ENCODE data around the gene PRKCQ.

Gene PRKCQ

DNA sequence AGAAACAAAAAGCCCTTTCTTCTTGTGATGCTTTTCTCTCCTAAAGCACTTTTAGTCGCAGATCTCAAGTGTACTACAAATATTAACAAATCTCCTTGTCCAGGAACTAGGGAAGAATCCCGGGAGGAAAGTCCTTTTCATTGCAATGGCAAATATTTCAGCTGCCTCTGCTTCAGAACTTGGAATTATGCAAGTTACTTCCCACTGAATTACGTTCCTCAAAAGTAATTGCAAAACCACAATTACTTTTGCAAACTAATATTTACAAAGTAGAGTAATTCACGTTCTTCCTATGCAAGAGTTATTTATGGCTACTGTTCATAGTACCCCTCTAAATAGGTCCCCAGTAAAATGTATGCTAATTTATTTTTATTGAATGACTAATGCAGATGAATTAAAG lies 14.5 kb downstream of the PRKCQ start:
- no peak for DNase-seq

DNA sequence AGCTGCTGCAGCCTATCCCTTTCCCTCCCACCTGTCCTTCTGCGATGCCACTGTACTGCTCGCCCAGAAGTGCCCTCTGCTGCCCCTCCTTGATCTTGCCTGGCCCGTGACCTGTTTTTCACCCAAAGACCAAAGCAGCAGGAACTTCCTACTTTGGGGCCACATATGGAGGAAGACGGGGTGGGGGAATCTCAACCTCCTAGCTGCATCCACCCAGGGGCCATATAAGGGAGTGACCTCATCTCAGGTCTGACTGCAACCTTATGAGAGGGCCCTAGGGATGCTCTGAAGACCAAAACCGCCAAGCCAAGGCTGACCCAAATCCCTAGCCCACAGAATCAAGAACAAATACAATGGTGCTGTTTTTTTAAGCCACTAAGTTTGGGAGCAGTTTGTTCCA lies 15.7 kb downstream of the PRKCQ start:
- DNase-seq: no peak

DNA sequence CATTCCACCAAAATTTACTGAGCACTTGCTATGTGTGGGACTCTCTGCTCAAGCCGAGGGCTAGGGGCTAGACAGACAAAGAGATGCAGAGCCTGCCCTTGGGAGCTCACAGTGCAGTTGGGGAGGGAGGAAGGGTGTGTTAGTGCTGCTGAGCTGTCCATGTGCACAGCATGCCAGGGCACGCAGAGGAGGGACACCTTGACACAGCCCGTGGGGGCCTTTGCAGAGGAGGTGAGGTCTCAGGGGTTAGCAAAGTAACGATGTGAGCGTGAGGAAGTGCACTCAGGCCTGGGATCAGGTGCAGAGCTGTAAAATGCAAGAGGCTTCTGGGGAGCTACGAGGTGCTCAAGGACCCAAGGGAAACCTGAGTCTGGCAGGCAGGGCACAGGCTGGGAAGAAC lies 16.3 kb downstream of the PRKCQ start:
- DNase-seq: no peak

DNA sequence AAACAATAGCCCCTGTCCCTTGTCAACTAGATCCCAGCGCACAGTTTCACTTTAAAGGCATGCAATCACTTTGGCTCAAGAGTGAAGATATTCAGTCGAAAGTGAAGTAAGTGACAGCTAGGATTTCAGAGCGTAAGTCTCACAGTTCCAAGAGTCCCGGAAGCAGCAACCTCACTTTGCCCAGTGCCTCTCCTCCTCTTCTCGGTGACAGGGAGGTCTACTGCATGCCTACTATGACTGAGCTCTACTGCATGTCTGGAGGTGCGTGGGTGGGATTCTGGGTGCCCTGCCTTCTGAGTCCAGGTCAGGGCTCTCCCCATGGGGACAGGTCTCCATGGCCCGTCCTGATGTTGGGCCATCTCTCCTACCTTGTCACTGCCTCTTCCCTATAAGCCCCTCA lies 17.0 kb downstream of the PRKCQ start:
- DNase-seq: no peak

DNA sequence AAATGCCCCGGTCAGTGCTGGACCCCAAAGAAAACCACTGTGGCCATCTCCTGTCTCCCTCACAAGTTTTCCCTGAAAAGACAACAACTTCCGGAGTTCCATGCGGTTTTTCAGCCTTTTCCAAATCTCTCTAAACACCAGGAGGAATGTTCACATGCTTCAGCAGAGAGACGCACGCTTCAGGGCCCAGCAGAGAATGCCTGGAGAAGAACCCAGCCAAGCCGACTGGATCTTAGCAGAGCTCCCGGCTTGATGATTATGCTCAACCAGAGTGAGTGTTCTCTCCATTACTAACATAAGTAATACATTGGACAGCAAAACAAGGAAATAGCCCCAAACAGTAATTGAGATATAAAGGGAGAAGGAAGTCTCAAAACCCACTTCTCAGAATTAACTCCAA lies 17.9 kb downstream of the PRKCQ start:
- no peak for DNase-seq

DNA sequence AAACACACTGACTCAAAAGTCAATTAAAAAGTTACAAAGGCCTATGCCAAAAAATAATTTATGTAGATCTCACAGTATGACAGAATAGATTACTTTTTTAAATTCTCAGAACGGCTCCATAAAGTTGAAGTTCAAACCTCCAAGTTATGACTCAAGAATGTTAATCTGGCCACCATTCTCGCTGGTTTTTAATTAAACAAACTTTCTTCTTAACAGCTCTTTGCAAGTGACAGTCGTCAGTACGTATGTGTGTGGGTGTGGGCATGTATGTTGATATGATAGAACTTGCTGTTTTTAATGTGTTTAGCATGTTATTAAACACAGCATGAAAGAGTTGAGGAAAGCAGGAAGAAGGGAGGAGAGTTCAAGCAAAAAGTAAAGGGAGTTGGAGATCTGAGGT lies 18.5 kb downstream of the PRKCQ start:
- no peak for DNase-seq

DNA sequence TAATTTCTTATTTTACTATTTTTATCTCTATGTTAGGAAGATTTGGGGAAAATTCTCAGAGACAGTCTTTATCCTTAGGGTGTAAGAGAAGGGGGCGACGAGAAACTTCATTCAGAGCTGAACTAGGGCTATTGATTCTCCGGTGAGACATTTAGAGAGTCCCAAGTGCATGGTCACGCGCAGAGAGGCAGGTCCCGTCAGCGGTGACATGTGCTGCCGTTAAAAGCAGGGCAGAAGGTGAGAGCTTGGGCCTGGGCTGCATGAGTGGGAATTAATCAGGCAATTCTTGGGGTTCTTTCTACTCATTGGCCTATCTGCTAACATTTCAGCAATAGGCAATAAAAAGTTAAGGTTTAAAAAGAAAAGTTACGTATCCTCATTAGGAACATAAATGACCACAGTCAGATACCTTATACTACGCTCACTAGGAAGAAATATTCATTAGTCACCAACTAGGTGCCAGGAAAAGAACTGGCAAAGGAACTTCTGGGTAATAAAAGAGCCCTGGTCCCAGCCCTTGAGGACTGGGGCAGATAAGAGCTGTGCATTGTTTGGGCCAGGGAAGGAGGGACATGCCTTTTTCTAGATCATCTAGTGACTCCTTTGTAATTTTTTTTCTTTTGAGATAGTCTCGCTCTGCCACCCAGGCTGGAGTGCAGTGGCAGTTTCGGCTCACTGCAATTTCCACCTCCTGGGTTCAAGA lies 21.2 kb downstream of the PRKCQ start:
- DNase-seq: no peak

DNA sequence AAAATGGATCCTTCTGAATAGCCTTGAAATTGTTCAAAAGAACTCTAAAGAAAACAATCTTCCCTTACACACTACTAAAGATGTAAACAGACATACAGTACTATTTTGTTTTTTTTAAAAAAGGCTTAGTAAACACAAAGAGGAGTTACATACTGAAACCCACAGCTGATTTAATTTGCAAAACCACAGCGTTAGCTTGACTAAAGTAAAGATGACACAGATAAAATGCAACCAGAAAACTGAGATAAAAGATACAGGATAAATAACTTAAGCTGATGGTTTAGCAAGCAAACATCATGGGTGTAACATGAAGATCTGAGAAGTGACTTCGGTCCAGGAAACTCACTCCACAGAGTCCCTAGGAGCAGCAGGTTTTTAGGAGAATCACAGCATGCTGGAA lies 21.8 kb downstream of the PRKCQ start:
- no peak for DNase-seq

DNA sequence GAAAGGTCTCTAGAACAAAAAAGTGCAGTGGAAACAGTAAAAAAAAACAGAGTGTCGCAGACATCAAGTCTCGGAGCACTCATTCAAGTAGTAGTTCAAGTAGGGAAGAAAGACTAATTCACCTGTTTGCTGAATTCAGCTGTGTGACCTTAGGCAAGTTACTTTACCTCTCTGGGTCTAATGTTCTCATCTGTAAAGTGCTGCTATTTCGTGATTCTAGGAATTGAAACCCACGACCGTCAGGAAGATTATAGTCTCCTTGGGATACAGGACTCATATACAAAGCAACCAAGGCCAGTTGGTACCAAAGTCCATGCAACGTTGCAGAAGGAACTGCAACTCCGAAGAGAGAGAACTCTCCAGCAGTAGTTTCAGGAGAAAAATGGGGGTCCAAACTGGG lies 26.1 kb downstream of the PRKCQ start:
- DNase-seq: no peak

DNA sequence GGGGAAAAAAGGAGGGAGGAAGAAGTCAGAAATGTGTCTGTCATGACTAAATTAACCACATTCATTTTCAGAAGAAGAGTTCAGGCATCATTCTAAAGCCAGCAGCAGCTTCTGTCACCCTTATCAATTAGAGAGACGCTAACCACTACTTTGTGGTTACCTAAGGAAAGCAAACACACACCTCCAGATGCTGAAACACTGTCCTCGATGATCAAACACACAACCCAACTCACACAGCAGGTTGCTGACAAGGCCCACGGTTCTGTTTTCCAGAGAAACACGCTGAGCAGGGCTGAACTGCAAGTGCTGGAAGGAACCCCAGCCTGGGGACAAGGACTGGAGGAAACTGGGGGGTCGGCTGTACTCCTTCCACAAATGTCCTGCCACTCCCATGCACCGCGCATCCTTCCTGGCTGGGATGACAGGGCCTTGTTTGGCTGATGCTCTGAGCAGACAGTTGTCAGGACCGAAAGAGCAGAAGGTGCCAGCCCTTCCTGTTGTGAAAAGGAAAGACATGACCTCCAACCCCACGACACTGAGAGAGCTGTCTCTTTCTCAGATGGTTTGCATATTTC lies 36.6 kb downstream of the PRKCQ start:
- DNase-seq: no peak

DNA sequence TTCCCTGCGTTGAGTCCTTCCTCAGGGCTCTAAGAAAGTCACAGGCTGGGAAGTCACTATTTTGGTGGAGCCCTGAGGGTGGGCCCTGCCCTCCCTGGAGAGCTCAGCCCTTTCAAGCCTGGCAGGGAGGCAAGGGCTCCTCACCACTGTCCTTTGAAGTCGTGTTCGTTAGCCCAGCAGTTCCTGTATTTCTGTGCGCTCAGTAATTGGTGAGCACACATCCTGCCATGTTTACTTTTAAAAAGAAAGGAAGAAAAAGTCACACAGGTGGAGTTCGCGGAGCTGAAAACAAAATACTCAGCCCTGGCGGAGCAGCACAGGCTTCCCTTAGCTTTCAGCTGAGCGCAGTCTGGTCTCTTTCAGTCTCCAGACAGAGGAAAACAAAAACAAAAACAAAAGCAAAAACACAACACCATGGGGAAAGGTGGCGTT lies 37.1 kb downstream of the PRKCQ start:
- DNase-seq: no peak

DNA sequence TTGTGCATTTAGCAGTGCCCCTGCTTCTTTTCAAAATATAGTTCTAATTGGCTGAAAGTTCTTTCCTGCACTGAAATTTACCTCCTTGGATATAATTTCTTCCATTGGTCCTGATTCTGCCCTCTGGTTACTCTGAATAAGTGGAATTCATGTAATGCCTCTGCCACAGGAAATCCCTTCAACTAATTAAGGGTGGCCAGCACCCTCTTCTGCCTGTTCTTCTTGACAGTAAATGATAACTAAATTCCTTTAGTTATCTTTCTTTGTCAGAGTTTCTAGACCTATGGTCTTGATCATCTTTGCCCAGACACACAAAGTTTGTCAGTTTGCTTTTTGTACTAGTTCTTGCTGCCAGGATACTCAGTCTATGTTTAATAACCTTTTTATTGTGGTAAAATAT lies 40.2 kb downstream of the PRKCQ start:
- DNase-seq: no peak

DNA sequence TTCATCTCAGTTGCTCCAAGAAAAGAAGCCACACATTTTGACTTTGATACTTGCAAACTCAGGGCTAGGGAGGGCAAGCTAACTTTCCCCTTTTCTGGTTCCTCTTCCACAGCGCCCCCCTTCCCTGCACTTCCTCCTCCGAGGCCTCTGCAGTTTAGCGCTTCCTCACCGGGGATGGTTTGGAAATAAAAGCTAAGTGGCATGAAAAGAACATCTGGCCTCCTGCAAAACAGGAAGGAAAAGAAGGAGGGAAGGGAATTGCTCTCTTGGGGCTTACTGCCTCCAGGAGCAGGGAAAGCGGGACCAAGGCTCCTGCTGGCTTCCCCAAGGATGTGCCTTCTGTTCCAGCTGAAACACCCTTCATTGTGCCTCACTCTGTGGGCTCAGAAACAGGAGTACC lies 42.3 kb downstream of the PRKCQ start:
- no peak for DNase-seq

DNA sequence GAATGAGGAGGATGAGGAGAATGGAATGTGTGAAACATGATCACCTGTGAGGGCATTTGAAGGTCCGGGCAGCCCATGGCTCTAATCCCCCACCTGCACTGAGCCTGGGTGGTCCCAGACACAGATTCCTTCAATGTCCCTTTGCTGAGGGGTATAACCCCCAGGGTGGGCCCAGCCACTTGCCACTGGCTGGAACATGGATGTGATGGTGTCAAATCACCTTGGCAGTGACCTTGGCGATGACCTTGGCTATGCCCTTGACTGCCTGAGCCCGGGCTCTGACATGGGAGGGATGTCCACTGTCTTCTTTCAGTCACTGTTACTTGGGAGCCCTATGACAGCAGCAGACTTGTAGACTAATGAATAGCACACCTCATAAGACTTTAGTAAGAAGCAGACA lies 44.0 kb downstream of the PRKCQ start:
- no peak for DNase-seq

DNA sequence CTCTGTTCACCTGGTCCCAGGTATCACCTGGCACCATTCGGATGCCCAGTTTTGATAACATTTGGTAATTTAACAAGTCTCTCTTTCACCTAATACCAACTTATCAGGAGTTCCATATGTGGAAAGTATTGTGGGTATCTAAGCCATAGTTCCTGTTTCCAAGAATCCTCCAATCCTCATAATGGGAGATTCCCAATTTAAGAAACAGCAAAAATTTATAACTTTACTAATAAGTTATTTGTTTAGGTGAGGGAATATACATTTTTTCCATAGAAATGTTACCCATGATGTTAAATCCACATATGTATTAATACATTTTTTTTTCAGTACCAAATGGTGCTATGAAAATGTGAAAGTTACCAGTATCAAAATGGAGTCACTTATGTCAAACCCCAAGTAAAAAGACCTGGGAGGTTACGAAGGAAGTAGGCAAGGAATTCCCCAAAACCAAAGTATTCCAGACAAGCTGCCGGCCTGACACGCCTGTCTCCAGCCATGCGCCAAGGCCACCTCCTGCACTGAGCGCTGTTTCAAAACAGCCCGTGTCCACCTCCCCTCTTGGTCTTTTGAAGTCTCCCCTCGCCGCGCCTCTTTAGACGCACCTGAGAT lies 44.8 kb downstream of the PRKCQ start:
- no peak for DNase-seq

DNA sequence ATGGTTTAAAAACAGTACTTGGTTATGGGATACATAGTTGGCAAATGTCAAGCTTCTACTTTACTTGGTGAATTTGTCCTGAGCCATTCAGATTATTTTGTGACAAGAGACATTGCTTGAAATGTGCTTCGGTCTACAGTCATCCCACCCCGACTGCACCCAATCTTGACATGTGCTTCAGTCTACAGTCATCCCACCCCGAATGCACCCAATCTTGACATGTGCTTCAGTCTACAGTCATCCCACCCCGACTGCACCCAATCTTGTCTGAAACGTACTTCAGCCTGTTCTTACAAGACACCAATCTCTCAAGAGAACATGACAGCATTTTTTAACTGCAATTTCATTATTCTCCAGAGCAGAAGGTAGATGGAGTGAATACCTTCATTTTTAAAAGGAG lies 47.8 kb downstream of the PRKCQ start:
- no peak for DNase-seq

DNA sequence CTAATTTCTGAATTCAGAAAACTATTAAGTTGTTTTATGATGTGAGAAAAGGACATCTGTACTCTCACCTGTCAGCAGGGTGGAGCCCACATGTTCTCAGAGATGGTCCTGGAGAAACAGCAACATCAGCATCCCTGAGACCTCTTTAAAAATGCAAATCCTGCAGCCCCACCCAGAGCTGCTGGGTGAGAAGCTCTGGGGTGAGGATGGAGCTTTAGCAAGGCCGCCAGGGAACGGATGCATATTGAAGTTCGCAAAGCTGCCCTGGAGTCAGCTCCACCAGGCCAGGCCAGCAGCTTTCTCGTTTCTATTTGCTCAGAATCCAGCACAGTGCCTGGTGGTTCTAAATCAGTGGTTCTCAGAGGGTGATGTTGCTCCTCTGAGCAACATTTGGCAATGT lies 49.1 kb downstream of the PRKCQ start:
- no peak for DNase-seq

DNA sequence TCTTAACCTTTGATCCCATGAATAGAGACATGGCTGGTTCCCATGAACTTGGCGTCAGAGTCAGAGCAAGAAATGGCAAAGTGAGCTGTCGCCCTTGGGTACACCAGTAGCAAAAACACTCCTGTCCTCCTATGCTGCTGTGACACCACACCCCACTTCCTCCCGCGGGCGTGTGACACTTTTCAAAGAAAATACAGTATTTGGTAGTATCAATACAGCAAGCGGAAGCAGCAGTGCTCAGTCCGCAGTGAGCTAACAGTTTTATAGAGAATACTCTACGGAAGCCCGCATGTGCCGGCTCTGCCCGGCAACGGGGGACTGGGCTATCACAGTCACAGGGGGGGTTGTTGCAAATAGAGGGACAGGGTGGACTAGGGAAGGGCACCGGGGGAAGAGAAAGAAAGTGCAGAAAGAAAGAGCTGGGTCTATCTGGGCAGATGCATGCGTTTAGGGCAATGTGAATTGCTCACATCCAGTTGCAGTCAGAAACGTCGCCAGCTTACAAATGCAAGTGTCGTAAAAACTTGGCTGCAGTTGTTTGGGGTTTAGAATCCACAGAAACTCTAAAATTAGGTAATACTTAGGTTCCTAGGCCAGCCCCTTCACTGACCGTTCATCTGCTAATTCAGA lies 49.8 kb downstream of the PRKCQ start:
- no peak for DNase-seq

DNA sequence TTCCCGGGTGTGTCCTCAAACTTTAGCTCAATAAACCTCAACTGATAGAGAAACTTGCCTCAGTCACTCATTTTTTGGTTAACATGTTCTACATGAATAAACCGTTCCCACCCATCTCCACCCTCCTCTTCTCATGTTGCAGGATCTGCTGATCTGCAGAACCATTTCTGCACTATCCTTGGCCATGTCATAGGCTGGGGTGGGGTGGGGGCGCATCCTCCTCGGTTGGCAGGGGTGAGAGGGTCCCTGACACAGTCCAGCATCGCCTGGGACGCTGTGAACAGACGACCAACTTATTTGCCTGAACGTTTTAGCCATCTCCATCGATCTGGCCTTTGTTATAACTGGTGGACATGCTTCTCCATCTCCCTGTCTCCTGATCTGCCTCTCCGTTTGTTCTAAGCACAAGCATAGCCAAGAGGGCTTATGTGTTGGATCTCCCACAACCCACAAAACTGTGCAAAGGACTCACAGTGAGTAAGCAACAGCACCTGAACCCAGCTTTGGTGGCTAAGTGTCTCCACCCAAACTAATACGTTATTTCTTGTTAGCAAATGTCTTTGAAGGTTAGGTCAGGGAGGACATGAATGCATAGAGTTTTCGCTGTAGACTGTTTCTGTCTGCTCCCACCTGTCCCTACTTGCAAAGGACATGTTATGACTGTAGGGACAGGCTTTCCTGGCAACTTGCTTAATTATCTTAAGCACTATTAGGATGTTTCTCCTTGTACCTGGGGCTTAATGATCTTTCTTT lies 51.7 kb downstream of the PRKCQ start:
- DNase-seq: no peak

DNA sequence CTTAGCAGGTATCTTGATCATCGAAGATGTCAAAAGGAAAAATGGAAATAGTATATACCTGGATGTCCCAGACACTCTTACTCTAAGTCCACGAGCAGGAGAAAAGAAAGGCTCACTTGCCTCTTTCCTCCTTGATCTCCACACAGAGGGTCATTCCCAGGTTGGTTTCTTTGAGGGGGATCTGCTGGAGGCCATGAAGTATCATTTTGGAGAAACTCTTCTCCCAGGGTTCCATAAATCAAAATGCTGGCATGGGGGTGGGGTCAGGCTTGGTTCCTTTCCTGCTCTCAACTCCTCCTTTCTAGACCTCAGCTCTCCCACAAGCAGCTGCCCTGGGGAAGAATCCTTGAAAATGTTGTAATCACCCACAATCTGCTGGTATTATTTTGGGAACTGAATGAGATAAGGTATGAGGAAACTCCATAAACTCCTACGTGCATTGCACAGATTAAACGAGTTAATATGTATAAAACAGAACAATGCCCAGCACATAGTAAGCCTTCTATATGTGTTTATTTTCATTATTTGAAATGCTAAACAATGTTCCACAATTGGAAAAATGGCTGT lies 54.4 kb downstream of the PRKCQ start:
- DNase-seq: no peak

DNA sequence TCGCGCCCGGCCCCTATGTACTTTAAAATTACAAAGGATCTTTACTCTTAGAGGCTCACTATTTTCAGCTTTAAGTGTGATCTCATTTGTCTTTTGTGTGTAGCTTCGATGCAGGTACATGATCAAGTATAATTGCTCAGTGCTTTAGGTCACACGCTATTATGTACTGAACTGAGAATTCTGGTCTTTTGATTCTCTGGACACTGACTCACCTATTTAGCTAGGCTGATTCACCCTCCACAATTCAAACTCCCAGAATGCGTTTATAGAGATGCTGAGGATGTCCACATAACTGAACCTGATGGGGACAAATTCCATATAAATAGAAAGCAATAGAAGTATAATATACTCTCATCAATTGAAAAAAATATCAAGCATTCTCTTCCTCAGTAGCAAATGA lies 57.8 kb downstream of the PRKCQ start:
- no peak for DNase-seq

DNA sequence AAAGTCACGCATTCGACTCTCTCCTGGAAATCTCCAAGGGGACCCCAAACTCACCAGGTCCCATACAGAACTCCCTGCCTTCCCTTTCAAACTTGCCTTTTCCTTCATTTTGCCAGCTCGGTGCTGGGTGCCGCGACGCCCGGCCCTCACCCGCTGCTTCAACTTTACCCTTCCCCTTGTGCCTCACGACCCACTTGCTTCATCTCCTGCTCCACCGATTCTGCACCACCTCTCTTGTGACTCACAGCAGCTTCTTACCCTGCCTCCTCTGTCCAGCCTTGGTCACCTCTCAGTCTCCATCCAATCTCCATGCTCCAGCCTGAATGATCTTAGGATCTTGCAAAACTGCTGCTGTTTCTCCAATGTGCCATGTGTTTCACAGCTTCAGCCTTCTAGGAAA lies 59.9 kb downstream of the PRKCQ start:
- no peak for DNase-seq

DNA sequence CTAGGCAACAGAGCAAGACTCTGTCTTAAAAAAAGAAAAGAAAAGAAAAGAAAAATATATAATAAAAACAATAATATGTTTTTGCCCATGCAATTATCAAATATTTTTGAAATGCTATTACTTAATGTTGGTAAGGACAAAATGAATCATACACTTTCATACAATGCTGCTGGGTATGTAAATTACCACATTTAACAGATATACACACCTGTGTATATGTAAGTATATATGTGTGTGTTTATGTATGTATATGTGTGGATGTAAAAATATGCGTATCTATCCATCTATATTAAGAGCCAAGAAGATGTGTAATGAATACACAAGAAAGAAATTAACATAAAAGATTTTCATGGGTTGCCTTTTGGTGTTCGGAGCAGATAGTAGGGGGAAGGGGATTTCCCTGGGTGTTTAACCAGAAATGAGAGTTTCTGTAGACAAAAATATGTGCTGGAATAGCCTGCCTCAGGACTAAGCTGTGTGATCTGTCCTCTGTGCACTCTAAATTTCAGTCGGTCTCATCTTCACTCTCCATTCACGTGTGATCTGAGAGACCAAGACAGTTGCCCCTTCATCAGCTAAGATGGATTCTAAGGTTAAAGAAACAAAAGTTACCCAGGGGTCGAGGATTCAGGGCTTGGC lies 61.2 kb downstream of the PRKCQ start:
- no peak for DNase-seq
